Subcutaneous abdominal adipose tissue (tissue), 5 donors: ENCODE results near the gene CKAP5.

Source experiments
- H3K27ac ChIP-seq: one replicate; pipeline ENCODE4 v1.7.0; 2013; ENCODE audit warnings: low read depth, mild to moderate bottlenecking, inconsistent platforms, low read length, moderate library complexity
- H3K27me3 ChIP-seq, 5 donors: one replicate each; pipeline ENCODE4 v1.7.0; 2013; ENCODE audit warnings: low read length in 5 of 5, inconsistent platforms in 1 of 5; ENCODE audit not compliant: control insufficient read depth in 5 of 5, insufficient read depth in 4 of 5
- H3K36me3 ChIP-seq, 5 donors: one replicate each; pipeline ENCODE4 v1.7.0; 2013; ENCODE audit warnings: low read length in 5 of 5; ENCODE audit not compliant: control insufficient read depth in 5 of 5, insufficient read depth in 5 of 5
- H3K4me1 ChIP-seq, 5 donors: one replicate each; pipeline ENCODE4 v1.7.0; 2013; ENCODE audit warnings: low read length in 5 of 5, mild to moderate bottlenecking in 3 of 5, moderate library complexity in 1 of 5; ENCODE audit not compliant: control insufficient read depth in 5 of 5, insufficient read depth in 5 of 5
- H3K4me3 ChIP-seq, 5 donors: one replicate each; pipeline ENCODE4 v1.7.0; 2013; ENCODE audit warnings: low read length in 5 of 5, low read depth in 1 of 5
- H3K9ac ChIP-seq, 5 donors: one replicate each; pipeline ENCODE4 v1.7.0; 2013; ENCODE audit warnings: low read length in 5 of 5, mild to moderate bottlenecking in 4 of 5, moderate library complexity in 3 of 5
- H3K9me3 ChIP-seq, 5 donors: one replicate each; pipeline ENCODE4 v1.7.0; 2013; ENCODE audit warnings: low read length in 5 of 5; ENCODE audit not compliant: control insufficient read depth in 5 of 5
- donor health status: healthy.
- donor health status: healthy.
- donor health status: healthy.
- donor health status: healthy.
- donor health status: healthy.

CKAP5 gene

GRCh38 chr11:46856605-46857343 lies 10.7 kb upstream of the CKAP5 start:
- Histone ChIP-seq H3K4me1 (peaks cover 0 to 24% (median 10%) of the 10 kb centered on the region in 5 donors), H3K9ac (no peak overlapping the region), H3K27me3 (no peaks in the 10 kb centered on the region), H3K9me3 (no peaks in the 10 kb centered on the region), H3K36me3 (no peaks in the 10 kb centered on the region), H3K27ac (no peak overlapping the region), H3K4me3 (no peak overlapping the region)

GRCh38 chr11:46855863-46856262 lies 9.8 kb upstream of the CKAP5 start:
- Histone ChIP-seq H3K27ac (no peak overlapping the region), H3K4me1 (peaks cover 0 to 24% (median 10%) of the 10 kb centered on the region in 5 donors), H3K9ac (no peak overlapping the region), H3K36me3 (no peaks in the 10 kb centered on the region), H3K4me3 (no peak overlapping the region), H3K27me3 (no peaks in the 10 kb centered on the region), H3K9me3 (no peaks in the 10 kb centered on the region)

GRCh38 chr11:46855167-46855566 lies 9.1 kb upstream of the CKAP5 start:
- Histone ChIP-seq H3K27ac (no peak overlapping the region), H3K4me3 (no peak overlapping the region), H3K4me1 (peaks cover 0 to 24% (median 10%) of the 10 kb centered on the region in 5 donors), H3K27me3 (no peaks in the 10 kb centered on the region), H3K9ac (no peak overlapping the region), H3K9me3 (no peaks in the 10 kb centered on the region), H3K36me3 (no peaks in the 10 kb centered on the region)

- Histone ChIP-seq H3K4me3 (no peak overlapping the region), H3K9me3 (no peaks in the 10 kb centered on the region), H3K27ac (no peak overlapping the region), H3K4me1 (peaks cover 0 to 6% (median 6%) of the 10 kb centered on the region in 5 donors), H3K9ac (no peak overlapping the region), H3K36me3 (no peaks in the 10 kb centered on the region), H3K27me3 (no peaks in the 10 kb centered on the region)
Measured at GRCh38 chr11:46850829-46851380, 4.8 kb upstream of the CKAP5 start.

GRCh38 chr11:46849631-46850030 lies 3.6 kb upstream of the CKAP5 start:
- Histone ChIP-seq H3K9ac (no peak overlapping the region), H3K9me3 (no peaks in the 10 kb centered on the region), H3K27me3 (no peaks in the 10 kb centered on the region), H3K36me3 (no peaks in the 10 kb centered on the region), H3K27ac (no peak overlapping the region), H3K4me3 (no peak overlapping the region), H3K4me1 (peaks cover 4 to 17% (median 16%) of the 10 kb centered on the region in 5 donors)

- H3K9ac ChIP-seq: peak overlapping the region; percentile 11 to 99 (median 88)
- no peaks in the 10 kb centered on the region for H3K9me3 ChIP-seq
- H3K27ac ChIP-seq: no peak overlapping the region
- peaks cover 4 to 21% (median 17%) of the 10 kb centered on the region in 5 donors for H3K4me1 ChIP-seq
- H3K4me3 ChIP-seq: peak overlapping the region; percentile 82 to 98 (median 91)
- H3K36me3 ChIP-seq: no peaks in the 10 kb centered on the region
- no peaks in the 10 kb centered on the region for H3K27me3 ChIP-seq
Measured at GRCh38 chr11:46846510-46846830, 390 bp upstream of the CKAP5 start.

GRCh38 chr11:46845440-46845739 lies 690 bp downstream of the CKAP5 start:
- Histone ChIP-seq H3K9me3 (no peaks in the 10 kb centered on the region), H3K27me3 (no peaks in the 10 kb centered on the region), H3K27ac (peak overlapping the region; percentile 67), H3K9ac (peak overlapping the region; percentile 97 to 99 (median 99)), H3K4me3 (peak overlapping the region; percentile 89 to 98 (median 91)), H3K36me3 (no peaks in the 10 kb centered on the region), H3K4me1 (peaks cover 4 to 21% (median 17%) of the 10 kb centered on the region in 5 donors)

- no peaks in the 10 kb centered on the region for H3K9me3 ChIP-seq
- peaks cover 1 to 10% (median 5%) of the 10 kb centered on the region in 5 donors for H3K4me1 ChIP-seq
- no peak overlapping the region for H3K27ac ChIP-seq
- no peaks in the 10 kb centered on the region for H3K36me3 ChIP-seq
- H3K9ac ChIP-seq: no peak overlapping the region
- no peak overlapping the region for H3K4me3 ChIP-seq
- H3K27me3 ChIP-seq: no peaks in the 10 kb centered on the region
Measured at GRCh38 chr11:46840116-46840515, 6.0 kb downstream of the CKAP5 start.

GRCh38 chr11:46838501-46838900 lies 7.6 kb downstream of the CKAP5 start:
- Histone ChIP-seq H3K9me3 (no peaks in the 10 kb centered on the region), H3K27me3 (no peaks in the 10 kb centered on the region), H3K4me3 (no peak overlapping the region), H3K4me1 (no peaks in the 10 kb centered on the region), H3K27ac (no peak overlapping the region), H3K9ac (no peak overlapping the region), H3K36me3 (no peaks in the 10 kb centered on the region)

- Histone ChIP-seq H3K27me3 (no peaks in the 10 kb centered on the region), H3K36me3 (no peaks in the 10 kb centered on the region), H3K4me1 (no peaks in the 10 kb centered on the region), H3K9me3 (no peaks in the 10 kb centered on the region), H3K4me3 (no peak overlapping the region), H3K27ac (no peak overlapping the region), H3K9ac (no peak overlapping the region)
Measured at GRCh38 chr11:46837860-46838259, 8.2 kb downstream of the CKAP5 start.
